ENCODE data around the gene MARS1.

GRCh38 chr12:57465747-57466505, 21.9 kb upstream of the MARS1 start:
- TF ChIP-seq POLR2A (IDR thresholded peaks at IDR 0.05; ENCODE audit: low read length), result no peak
- TF ChIP-seq GATA1 (IDR thresholded peaks at IDR 0.05; ENCODE audit: low read depth, low read length), result no peak

All from erythroblast (primary cell).